Amniotic stem cell (primary cell): Measurements from ENCODE around the gene KDM3B.
A peak's percentile ranks its signal among the peaks of the same experiment; 100 is the strongest.

Source experiments
- DNase-seq: peaks from one replicate; lab custom pipeline; 2025; lab: John Stamatoyannopoulos, UW

The KDM3B gene

DNA sequence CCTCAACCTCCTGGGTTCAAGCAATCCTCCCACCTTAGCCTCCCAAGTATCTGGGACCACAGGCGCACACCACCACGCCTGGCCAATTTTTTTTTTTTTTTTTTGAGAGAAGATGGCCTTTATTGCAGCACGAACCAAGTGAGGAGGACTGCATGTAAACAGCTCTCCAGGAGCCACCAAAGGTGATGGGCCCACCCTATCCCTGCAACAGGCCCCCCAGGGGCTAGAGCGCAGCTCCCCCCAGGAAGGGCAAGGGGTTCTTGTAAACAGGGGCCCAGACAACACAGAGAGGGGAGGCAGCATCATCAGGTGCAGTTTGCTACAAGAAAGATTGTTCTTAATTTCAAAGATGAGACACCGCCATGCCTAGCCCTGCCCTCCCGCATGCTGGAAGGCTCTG lies 100.2 kb downstream of the KDM3B start:
- DNase-seq: no peak

DNA sequence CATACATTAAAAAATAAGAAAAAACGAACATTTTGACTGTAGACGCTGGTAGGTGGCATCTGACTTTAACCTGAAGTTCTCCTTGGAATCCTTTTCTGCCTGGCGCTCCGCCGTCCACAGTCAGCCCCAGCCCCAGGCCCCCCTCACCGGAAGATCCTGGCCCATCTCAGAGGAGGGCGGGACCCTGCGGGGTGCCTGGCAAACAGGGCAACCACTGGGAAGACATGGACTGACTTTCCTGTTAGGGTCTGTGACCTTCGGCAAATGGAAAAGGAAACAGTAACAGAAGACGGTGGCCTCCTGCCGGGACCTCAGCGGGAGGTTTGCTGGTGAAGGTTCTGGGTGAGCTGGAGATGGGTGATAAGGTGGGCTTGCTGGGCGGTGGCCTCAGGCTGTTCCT lies 101.1 kb downstream of the KDM3B start:
- no peak for DNase-seq

DNA sequence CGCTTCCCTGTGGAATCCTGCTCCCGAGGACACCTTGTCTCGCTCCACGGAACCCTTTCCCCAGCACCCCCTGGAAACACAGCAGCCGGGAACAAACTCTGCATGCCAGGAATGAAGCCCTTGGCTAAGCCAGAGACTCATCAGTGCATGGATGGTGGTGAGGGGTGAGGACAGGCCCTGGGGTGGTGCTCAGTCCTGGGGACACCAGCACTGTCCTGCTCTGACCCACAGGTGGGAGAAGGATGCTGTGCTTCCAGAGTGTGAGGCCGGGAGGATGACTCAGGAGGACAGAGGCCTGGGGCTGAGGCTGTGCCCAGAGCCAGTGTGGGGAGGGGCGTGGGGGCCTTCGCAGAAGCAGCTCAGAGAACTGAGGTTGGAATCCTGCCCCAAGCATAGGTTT lies 101.6 kb downstream of the KDM3B start:
- no peak for DNase-seq

DNA sequence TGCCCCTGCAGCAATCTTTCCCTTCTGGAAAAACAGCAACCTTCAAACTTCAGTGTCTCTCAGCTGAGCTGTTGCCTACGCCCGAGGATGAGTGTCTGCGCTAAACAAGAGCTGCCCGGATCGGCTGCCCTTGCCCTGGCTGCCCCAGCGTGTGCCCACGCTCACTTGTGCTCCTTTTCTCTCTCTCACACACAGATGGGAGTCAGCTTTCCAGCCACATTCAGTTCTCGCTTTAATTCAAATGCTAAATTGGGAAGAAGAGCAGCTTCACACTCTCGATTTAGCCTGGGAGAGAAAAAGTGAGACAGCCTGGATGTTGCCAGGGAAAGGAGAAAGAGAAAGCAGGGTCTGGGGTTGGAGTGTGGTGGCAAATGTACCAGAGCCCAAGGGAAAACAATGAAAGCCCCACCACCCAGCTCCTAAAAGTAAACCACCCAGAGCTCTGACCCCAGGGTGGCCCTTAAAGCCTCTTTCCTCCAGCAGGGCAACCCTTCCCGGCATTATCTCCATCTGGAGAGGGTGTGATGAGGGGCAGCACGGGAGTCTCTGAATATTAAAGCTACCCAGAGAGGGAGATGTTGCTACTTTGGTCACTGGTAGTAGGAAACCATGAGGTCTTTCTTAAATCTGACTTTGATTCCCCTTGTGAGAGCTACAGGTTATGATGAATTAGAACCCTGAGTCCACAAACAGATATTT lies 102.9 kb downstream of the KDM3B start:
- no peak for DNase-seq

DNA sequence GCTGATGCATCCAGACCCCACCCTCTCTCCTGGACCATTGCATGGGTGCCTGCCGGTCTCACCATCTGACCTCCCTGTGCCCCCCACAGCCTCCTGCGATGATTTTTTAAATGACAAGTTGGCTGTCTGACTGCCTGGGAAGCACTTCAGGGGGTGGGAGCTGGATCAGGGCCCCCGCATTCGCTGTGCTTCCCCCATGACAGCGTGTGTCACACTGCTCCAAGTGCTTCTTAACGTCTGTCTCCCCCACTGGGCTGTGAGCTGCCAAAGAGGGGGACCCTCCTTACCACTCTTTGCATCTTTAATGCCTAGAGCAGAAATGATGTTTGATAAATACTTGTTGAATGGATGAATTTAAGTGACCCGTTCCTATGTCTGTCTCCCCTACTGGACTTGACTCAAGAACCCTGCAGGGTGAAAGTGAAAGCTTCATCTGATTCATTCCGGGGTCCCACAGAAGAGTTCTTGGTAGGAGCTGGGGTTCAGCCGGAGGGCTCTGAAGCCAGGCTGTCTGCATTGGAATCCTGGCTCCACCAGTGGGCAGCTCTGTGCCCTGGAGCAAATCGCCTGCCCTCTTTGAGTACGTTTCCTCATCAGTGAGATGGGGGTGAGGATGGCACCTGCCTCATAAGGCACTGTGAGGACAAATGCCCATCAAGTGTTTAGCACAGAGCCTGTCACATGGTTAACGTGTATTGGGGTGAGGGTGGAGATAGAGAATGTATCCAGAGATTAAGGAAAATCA lies 105.2 kb downstream of the KDM3B start:
- no peak for DNase-seq

DNA sequence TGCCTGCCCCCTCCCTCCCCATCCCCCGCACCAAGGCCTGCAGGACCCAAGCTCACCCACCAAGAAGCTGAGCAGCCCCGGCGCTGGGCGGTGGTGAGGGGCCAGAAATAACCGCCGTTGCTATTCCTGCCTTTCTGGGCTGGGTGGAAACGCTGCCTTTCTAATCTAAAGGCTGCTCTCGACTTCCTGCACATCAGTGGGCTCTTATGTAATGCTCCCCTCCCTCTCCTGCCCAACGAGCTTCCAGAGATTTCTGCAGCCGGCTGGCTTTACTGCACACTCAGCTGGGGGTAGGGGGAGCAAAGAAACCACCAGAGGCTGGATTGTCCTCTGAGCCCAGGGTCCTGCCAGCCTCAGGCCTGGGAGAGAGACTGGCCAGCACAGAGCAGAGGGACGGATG lies 105.9 kb downstream of the KDM3B start:
- DNase-seq: no peak

DNA sequence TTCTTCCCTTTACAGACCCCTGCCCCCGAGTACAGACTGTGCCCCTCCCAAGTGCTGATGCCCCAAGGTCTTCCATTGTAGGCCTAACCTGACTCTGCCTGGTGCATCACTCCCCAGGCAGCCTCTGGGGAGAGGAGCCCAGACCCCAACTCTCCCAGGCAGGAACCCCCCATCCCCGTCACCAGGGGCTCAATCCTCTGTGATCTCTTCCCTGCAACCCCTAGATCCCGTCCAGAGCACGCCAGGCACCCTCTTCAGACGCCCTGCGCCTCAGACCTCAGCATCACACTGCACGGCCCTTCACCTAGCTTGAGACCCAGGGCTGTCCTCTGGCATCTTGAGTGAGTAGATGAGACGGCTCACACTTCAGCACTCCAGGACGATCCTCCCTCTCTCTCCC lies 106.4 kb downstream of the KDM3B start:
- DNase-seq: no peak

DNA sequence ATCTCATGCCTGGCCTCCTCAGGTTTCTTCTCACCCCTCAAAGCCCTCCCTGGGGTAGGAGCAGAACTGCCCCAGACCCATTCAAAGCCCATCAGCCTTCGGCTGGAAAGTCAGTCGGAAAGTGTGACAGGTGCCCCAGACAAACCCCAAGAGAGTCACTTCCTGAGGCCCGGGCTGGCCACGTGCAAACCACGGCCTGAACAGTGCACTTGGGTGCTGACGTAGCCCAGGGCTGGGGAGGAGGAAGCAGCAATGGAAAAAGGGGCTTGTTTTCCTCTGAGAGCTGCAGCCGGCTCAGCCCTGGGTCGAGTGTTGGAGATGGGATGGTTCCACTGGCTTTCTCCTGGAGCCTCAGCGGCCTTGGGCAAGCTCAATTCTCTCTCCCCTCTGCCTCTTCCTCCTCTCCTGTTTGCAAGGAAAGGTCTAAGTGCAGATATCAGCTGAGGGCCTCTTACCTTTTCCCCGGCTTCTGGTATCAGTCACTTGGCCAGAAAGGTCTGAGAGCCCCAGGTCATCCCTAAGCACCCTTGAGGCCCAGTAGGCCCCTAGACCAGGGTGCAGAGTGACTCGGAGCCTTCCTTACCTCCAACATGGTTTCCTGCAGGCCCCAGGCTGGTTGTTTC lies 106.9 kb downstream of the KDM3B start:
- no peak for DNase-seq

DNA sequence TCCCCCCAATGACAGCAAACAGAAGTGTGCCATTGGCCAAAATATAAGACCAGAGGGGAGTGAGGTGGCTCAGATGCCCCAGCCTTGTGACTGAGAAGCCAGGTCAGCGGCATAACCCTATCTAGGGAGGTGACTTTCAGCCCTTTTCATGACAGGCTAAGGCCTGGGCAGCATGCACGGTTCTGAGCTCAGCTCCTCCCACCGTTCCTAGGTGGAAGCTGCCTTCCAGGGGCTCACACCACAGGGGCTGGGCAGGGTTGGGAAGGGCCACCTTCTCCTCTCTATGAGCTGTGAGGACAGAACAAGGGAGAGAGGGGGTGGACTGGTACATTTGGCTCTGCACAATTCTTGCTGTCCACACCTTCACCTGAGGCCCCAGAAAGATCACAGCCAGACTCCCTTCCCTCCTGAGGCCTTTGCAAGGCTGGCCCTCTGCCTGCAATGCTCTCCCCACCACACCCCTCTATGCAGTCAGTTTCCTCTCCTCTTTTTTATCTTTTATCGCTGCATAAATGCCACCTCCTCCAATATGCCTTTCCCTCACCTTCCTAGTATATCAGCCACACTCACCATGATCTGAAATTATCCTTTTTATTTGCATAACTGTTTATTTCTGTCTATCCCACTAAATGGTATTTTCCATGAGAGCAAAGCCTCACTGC lies 107.7 kb downstream of the KDM3B start:
- no peak for DNase-seq

DNA sequence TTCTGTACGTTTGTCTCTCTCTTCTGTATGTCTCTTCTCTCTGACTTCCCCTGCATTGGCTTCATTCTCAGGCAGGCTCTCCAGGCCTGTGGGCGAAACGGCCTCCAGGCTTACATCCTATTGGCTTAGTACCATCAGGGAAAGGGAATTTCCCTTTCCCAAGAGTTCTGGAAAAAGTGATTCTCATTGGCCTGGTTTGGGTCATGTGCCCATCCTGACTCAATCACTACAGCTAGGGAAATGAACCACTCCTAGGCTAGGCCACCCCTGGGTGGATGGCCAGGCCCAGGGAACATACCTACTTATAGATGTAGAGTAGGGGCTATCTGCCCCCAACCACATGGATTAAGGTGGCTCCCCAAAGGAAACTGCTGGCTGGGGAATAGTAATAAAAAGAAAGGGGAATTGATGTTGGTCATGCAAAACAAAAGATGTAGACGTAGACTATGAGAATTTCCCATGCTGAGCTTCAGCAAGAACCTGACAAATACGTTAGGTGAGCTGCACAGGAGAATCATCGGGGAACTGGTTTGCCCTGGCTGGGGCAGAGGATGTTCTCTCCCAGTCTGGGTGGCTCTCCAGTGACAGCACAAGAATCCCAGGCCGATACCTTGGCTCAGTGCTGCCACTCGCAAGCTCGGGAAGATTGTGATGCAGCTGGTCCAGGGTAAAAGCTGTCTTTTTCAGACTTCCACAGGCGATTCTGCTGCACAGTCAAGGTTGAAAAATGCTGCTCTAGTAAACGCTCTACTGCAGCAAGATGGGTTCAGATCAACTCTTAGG lies 109.0 kb downstream of the KDM3B start:
- peak; percentile 66 for DNase-seq

DNA sequence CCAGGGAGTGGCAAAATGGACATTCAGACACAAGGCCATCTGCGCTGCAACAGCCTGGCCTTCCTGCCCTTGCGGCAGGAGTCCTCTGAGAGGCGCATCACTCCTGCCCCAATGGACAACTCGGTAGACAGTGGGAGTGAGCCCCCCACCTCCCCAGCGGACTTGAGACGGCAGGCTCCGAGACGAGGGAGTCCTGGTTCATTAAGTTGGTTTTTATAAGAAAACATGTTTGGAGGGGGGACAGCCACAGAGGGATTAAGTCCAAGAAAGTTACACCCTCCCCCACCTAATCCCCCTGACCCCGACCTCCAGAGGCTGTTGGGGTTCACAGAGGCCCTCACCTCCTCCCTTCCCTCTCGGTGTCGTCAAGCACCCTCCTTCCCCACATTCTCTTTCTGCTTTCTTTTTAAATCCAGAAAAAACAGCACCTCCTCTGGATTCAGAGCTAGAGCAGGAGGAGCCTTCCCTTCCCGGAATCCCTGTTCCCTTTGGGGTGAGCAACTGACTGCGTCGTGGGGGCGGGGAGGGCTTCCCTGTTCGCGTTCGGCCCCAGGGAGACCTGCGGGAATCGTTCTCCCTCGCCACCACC lies 111.0 kb downstream of the KDM3B start:
- DNase-seq: peak; percentile 59

DNA sequence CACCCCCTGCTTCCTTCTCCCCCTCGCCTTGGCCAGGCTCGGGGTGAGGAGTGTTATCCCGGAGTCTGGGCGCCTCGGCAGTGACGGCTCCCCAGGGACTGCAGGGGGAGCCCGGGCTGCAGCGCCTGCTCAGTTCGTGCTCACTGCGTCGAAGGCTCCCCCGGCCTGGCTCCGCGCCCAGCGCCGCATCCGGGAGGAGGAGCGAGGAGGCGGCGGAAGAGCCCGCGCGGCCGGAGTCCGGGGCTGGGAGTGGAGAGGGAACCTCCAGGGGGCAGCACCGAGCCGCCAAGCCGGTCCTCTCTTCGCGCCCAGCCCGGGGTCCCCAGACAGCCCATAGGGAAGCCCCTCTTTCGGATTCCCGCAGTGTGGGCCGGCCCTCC lies 111.5 kb downstream of the KDM3B start:
- DNase-seq: peak; percentile 83

DNA sequence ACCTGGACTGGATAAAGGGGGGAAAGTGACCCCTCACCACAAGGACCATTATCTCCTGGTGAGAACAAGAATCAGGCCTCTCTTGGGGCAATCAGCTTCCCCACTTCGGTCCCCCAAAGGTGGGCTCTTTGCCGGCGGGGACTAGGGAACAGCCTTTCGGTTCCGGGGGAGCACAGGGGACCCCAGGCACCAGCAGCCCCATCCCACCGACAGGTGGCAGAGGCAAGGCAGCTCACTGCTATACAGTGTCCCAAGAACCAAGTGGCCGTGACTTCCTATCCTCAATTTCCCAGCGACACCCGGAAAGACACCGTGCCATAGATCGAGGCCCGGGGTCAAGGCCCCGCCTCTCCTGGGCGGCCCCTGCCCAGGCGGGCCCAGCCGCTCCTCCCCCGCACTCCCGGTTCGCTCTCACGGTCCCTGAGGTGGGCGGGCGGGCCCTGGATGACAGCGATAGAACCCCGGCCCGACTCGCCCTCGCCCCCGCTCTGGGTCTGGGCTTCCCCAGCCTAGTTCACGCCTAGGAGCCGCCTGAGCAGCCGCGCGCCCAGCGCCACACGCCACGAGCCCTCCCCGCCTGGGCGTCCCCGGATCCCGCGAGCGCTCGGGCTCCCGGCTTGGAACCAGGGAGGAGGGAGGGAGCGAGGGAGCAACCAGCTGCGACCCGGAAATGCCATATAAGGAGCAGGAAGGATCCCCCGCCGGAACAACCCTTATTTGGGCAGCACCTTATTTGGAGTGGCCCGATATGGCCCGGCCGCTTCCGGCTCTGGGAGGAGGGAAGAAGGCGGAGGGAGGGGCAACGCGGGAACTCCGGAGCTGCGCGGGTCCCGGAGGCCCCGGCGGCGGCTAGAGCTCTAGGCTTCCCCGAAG lies 112.1 kb downstream of the KDM3B start:
- peak; percentile 99 for DNase-seq

DNA sequence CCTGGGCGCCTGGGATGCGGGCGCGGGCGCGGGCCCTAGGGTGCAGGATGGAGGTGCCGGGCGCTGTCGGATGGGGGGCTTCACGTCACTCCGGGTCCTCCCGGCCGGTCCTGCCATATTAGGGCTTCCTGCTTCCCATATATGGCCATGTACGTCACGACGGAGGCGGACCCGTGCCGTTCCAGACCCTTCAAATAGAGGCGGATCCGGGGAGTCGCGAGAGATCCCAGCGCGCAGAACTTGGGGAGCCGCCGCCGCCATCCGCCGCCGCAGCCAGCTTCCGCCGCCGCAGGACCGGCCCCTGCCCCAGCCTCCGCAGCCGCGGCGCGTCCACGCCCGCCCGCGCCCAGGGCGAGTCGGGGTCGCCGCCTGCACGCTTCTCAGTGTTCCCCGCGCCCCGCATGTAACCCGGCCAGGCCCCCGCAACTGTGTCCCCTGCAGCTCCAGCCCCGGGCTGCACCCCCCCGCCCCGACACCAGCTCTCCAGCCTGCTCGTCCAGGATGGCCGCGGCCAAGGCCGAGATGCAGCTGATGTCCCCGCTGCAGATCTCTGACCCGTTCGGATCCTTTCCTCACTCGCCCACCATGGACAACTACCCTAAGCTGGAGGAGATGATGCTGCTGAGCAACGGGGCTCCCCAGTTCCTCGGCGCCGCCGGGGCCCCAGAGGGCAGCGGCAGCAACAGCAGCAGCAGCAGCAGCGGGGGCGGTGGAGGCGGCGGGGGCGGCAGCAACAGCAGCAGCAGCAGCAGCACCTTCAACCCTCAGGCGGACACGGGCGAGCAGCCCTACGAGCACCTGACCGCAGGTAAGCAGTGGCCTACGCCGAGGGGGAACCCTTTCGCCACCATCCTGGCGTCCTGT lies 113.0 kb downstream of the KDM3B start, which contains the start of gene EGR1:
Gene EGR1, plus strand, starts transcription at position 219 of the 864 bp plus-strand sequence. Its CDS starts 283 bp downstream, at position 502.
- DNase-seq: peak; percentile 88

DNA sequence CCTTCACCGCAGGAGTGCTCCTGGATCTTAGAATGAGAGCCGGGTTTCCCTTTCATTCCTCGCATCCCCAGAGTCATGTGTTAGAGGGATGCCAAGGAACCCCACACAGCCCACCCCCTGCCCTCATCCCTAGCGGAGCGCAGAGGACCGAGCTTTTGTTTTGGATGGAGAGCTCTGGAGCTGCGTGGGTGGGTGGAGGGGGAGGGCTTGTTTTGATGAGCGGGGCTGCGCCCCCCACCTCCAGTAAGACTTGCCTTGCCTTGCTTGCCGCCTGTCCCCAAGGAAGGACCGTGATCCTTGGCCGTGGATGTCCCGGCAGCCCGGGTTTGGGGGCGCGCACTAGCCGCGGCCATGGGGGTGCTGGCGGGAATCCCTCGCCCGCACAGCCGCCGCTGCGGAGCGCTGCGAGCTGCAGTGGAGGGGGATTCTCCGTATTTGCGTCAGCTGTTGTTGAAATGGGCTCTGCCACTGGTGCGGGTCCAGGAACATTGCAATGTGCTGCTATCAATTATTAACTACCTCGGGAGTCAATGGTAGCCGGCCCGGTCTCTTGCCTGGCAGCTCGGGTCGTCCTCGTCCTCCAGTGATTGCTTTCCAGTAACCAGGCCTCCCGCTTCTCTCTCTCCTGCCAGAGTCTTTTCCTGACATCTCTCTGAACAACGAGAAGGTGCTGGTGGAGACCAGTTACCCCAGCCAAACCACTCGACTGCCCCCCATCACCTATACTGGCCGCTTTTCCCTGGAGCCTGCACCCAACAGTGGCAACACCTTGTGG lies 113.8 kb downstream of the KDM3B start:
- DNase-seq: no peak

DNA sequence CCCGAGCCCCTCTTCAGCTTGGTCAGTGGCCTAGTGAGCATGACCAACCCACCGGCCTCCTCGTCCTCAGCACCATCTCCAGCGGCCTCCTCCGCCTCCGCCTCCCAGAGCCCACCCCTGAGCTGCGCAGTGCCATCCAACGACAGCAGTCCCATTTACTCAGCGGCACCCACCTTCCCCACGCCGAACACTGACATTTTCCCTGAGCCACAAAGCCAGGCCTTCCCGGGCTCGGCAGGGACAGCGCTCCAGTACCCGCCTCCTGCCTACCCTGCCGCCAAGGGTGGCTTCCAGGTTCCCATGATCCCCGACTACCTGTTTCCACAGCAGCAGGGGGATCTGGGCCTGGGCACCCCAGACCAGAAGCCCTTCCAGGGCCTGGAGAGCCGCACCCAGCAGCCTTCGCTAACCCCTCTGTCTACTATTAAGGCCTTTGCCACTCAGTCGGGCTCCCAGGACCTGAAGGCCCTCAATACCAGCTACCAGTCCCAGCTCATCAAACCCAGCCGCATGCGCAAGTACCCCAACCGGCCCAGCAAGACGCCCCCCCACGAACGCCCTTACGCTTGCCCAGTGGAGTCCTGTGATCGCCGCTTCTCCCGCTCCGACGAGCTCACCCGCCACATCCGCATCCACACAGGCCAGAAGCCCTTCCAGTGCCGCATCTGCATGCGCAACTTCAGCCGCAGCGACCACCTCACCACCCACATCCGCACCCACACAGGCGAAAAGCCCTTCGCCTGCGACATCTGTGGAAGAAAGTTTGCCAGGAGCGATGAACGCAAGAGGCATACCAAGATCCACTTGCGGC lies 114.6 kb downstream of the KDM3B start:
- no peak for DNase-seq

DNA sequence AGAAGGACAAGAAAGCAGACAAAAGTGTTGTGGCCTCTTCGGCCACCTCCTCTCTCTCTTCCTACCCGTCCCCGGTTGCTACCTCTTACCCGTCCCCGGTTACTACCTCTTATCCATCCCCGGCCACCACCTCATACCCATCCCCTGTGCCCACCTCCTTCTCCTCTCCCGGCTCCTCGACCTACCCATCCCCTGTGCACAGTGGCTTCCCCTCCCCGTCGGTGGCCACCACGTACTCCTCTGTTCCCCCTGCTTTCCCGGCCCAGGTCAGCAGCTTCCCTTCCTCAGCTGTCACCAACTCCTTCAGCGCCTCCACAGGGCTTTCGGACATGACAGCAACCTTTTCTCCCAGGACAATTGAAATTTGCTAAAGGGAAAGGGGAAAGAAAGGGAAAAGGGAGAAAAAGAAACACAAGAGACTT lies 115.2 kb downstream of the KDM3B start:
- DNase-seq: no peak
